Measurements from ENCODE around the gene WASHC4.

GRCh38 chr12:105204916-105205315 lies 97.4 kb downstream of the WASHC4 start:
- TF ChIP-seq KDM5A (IDR thresholded peaks at IDR 0.05) (no peak), HDAC2 (IDR thresholded peaks at IDR 0.05) (no peak), MAX (IDR thresholded peaks at IDR 0.05) (no peak), CTCF (IDR thresholded peaks at IDR 0.05) (no peak), BHLHE40 (IDR thresholded peaks at IDR 0.05; ENCODE audit: low read depth, low read length) (no peak), E2F6 (IDR thresholded peaks at IDR 0.05; ENCODE audit: borderline replicate concordance, low read depth) (no peak), POLR2AphosphoS2 (conservative IDR thresholded peaks at IDR 0.05; ENCODE audit: low read length) (no peak), CEBPB (IDR thresholded peaks at IDR 0.05) (no peak), SMC3 (IDR thresholded peaks at IDR 0.05) (no peak), HMGXB4 (CRISPR knock-in tag; IDR thresholded peaks at IDR 0.05; ENCODE audit: borderline replicate concordance) (no peak), POLR2A (IDR thresholded peaks at IDR 0.05; ENCODE audit: low read length) (no peak)
